KMS-11 (cell line): ENCODE measurements around the gene DUSP22.
A peak's percentile ranks its signal among the peaks of the same experiment; 100 is the strongest.

Experiments used
- H2AFZ ChIP-seq: fragments of 200-600 bp; sonication (generic); 2 replicates; pipeline ENCODE4 v1.6.1; 2016; ENCODE audit warnings: antibody characterized with exemption, mixed run types, low read depth
- H3K27ac ChIP-seq: fragments of 200-600 bp; sonication (generic); 2 replicates; pipeline ENCODE4 v1.6.1; 2016; ENCODE audit warnings: mild to moderate bottlenecking, mixed run types
- H3K27me3 ChIP-seq: fragments of 200-600 bp; sonication (generic); 2 replicates; pipeline ENCODE4 v1.6.1; 2017; ENCODE audit warnings: mild to moderate bottlenecking, low read depth, mixed run types, moderate library complexity; ENCODE audit not compliant: insufficient read depth
- H3K36me3 ChIP-seq: fragments of 200-600 bp; sonication (generic); 2 replicates; pipeline ENCODE4 v1.6.1; 2017; ENCODE audit warnings: mild to moderate bottlenecking, mixed run types; ENCODE audit not compliant: insufficient read depth
- H3K4me1 ChIP-seq: fragments of 200-600 bp; sonication (generic); 2 replicates; pipeline ENCODE4 v1.6.1; 2016; ENCODE audit warnings: mild to moderate bottlenecking, low read depth, mixed run types; ENCODE audit not compliant: poor library complexity, severe bottlenecking
- H3K4me2 ChIP-seq: fragments of 200-600 bp; sonication (generic); 2 replicates; pipeline ENCODE4 v1.7.0; 2016; ENCODE audit warnings: mild to moderate bottlenecking, mixed run types
- H3K4me3 ChIP-seq: fragments of 200-600 bp; sonication (generic); IDR thresholded peaks from 2 replicates; pipeline ENCODE4 v1.6.1; 2017; ENCODE audit warnings: low read depth, low read length, mixed read lengths; ENCODE audit not compliant: insufficient read depth
- H3K79me2 ChIP-seq: fragments of 200-600 bp; sonication (generic); 2 replicates; pipeline ENCODE4 v1.6.1; 2016; ENCODE audit warnings: low read depth, mixed run types; ENCODE audit not compliant: insufficient read depth
- H3K9ac ChIP-seq: fragments of 200-600 bp; sonication (generic); 2 replicates; pipeline ENCODE4 v1.6.1; 2016; ENCODE audit warnings: mild to moderate bottlenecking, mixed run types
- H4K20me1 ChIP-seq: fragments of 200-600 bp; sonication (generic); 2 replicates; pipeline ENCODE4 v1.6.1; 2016; ENCODE audit warnings: mild to moderate bottlenecking, mixed run types; ENCODE audit not compliant: insufficient read depth
- CTCF ChIP-seq: fragments of 200-600 bp; sonication (generic); conservative IDR thresholded peaks from 2 replicates; pipeline ENCODE4 v1.6.1; 2017; ENCODE audit warnings: low read depth, mild to moderate bottlenecking, antibody characterized with exemption, low read length, moderate library complexity, mixed read lengths

Gene DUSP22

GRCh38 chr6:255751-256083, 36.6 kb upstream of the DUSP22 start:
- H3K79me2 ChIP-seq = no peaks in the 10 kb centered on the region
- H3K27ac ChIP-seq = no peak overlapping the region
- no peak overlapping the region for H3K9ac ChIP-seq
- H2AFZ ChIP-seq = no peak overlapping the region
- H3K4me1 ChIP-seq = peaks cover 50% of the 10 kb centered on the region
- no peak overlapping the region for H3K4me2 ChIP-seq
- TF ChIP-seq CTCF = no peak
- H3K4me3 ChIP-seq = no peak overlapping the region
- H4K20me1 ChIP-seq = no peaks in the 10 kb centered on the region
- no peaks in the 10 kb centered on the region for H3K27me3 ChIP-seq
- H3K36me3 ChIP-seq = no peaks in the 10 kb centered on the region

GRCh38 chr6:256169-256568, 36.1 kb upstream of the DUSP22 start:
- Histone ChIP-seq H3K79me2 (no peaks in the 10 kb centered on the region), H3K27ac (no peak overlapping the region), H3K27me3 (no peaks in the 10 kb centered on the region), H4K20me1 (no peaks in the 10 kb centered on the region), H2AFZ (no peak overlapping the region), H3K9ac (no peak overlapping the region), H3K4me2 (no peak overlapping the region), H3K36me3 (no peaks in the 10 kb centered on the region), H3K4me1 (peaks cover 54% of the 10 kb centered on the region), H3K4me3 (no peak overlapping the region)
- no peak for TF ChIP-seq CTCF

- H3K4me1 ChIP-seq = peaks cover 50% of the 10 kb centered on the region
- no peaks in the 10 kb centered on the region for H4K20me1 ChIP-seq
- no peak overlapping the region for H3K9ac ChIP-seq
- H3K79me2 ChIP-seq = no peaks in the 10 kb centered on the region
- peak overlapping the region; percentile 23 for H3K27ac ChIP-seq
- peak overlapping the region; percentile 34 for H3K4me2 ChIP-seq
- H3K36me3 ChIP-seq = no peaks in the 10 kb centered on the region
- no peak overlapping the region for H2AFZ ChIP-seq
- H3K27me3 ChIP-seq = no peaks in the 10 kb centered on the region
- no peak overlapping the region for H3K4me3 ChIP-seq
- TF ChIP-seq CTCF = no peak
Observed at GRCh38 chr6:257031-257725, 35.1 kb upstream of the DUSP22 start.

- H3K4me3 ChIP-seq = no peak overlapping the region
- no peak for TF ChIP-seq CTCF
- no peak overlapping the region for H2AFZ ChIP-seq
- H3K4me2 ChIP-seq = peak overlapping the region; percentile 34
- H3K27me3 ChIP-seq = no peaks in the 10 kb centered on the region
- H3K27ac ChIP-seq = peak overlapping the region; percentile 23
- H3K36me3 ChIP-seq = no peaks in the 10 kb centered on the region
- no peak overlapping the region for H3K9ac ChIP-seq
- H4K20me1 ChIP-seq = no peaks in the 10 kb centered on the region
- H3K4me1 ChIP-seq = peaks cover 48% of the 10 kb centered on the region
- no peaks in the 10 kb centered on the region for H3K79me2 ChIP-seq
Observed at GRCh38 chr6:257774-258173, 34.5 kb upstream of the DUSP22 start.
